Panc1 (cell line): ENCODE measurements around the gene SLFN11. TPM values are rescaled to one million over a fixed set of nuclear protein-coding genes. Genes with fewer than 3 reads are reported as not detected.

ENCODE experiments used
- ATAC-seq: fragments of 200-7000 bp; cut with Tn5 transposase; 2 replicates; pipeline ENCODE4 v1.9.1; 2020; ENCODE audit warnings: mild to moderate bottlenecking, moderate library complexity
- BruUV-seq: library from RNA; stranded (reverse); fragments of 400-500 nt; replicated peaks from 2 replicates; lab custom pipeline; 2021; lab: Mats Ljungman, UMichigan
- CTCF ChIA-PET: fragments of 300-600 bp; sonication (Branson Sonifier 250); formaldehyde crosslinking; loops from one replicate; lab custom pipeline; 2022; ENCODE audit warnings: antibody characterized with exemption; lab: Charles Lee
- POLR2A ChIA-PET: fragments of 300-600 bp; sonication (Branson Sonifier 250); formaldehyde crosslinking; loops from one replicate; lab custom pipeline; 2022; ENCODE audit warnings: antibody characterized with exemption; lab: Charles Lee
- DNase-seq: peaks from one replicate; pipeline ENCODE4 v3.0.0-alpha.2; 2010; ENCODE audit warnings: low read depth, low spot score
- H3K27ac ChIP-seq: 2 replicates; pipeline ENCODE4 v1.5.1; 2011; ENCODE audit warnings: mild to moderate bottlenecking, low read length, inconsistent platforms
- H3K27me3 ChIP-seq: fragments of 200-500 bp; sonication (Bioruptor generic); 2 replicates; pipeline ENCODE4 v1.6.0; 2014; ENCODE audit warnings: low read length, inconsistent platforms; ENCODE audit not compliant: control insufficient read depth, insufficient read depth
- H3K36me3 ChIP-seq: fragments of 200-500 bp; sonication (Bioruptor generic); 2 replicates; pipeline ENCODE4 v1.5.1; 2014; ENCODE audit warnings: inconsistent platforms, mild to moderate bottlenecking, low read length, moderate library complexity; ENCODE audit not compliant: control insufficient read depth, insufficient read depth
- H3K4me1 ChIP-seq: 2 replicates; pipeline ENCODE4 v1.5.1; 2011; ENCODE audit warnings: inconsistent platforms, mild to moderate bottlenecking, low read length, moderate library complexity; ENCODE audit not compliant: control insufficient read depth, insufficient read depth
- H3K4me3 ChIP-seq, 2 experiments: 2 replicates each; pipeline ENCODE4 v1.5.1; 2011 to 2012; ENCODE audit warnings: low read depth in 2 of 2, low read length in 2 of 2, mild to moderate bottlenecking in 2 of 2, inconsistent platforms in 1 of 2, moderate library complexity in 1 of 2
- H3K9me3 ChIP-seq: fragments of 200-500 bp; sonication (Bioruptor generic); 2 replicates; pipeline ENCODE4 v1.5.1; 2014; ENCODE audit warnings: low read depth, mild to moderate bottlenecking, inconsistent platforms, low read length, moderate library complexity; ENCODE audit not compliant: control insufficient read depth, insufficient read depth
- CTCF ChIP-seq: fragments of 450-650 bp; IDR thresholded peaks from 2 replicates; pipeline ENCODE4 v1.5.1; 2017; ENCODE audit warnings: mild to moderate bottlenecking
- POLR2AphosphoS5 ChIP-seq: IDR thresholded peaks from 2 replicates; pipeline ENCODE4 v1.6.1; 2012; ENCODE audit warnings: mild to moderate bottlenecking, low read depth, low read length, moderate library complexity
- SIN3A ChIP-seq: IDR thresholded peaks from 2 replicates; pipeline ENCODE4 v1.6.1; 2012; ENCODE audit warnings: low read depth, mild to moderate bottlenecking, low read length, moderate library complexity, borderline replicate concordance; ENCODE audit not compliant: insufficient read depth
- TCF7L2 ChIP-seq: IDR thresholded peaks from 2 replicates; pipeline ENCODE4 v1.6.1; 2011; ENCODE audit warnings: mild to moderate bottlenecking, low read depth, low read length, inconsistent platforms
- in situ Hi-C: cut with HindIII; loops from 2 replicates; pipeline ENCODE4 v1.10.0; 2016; ENCODE audit warnings: low sequenced_read_pairs, low pct_unique_long_range_greater_than_20kb
- intact Hi-C: fragments of 100-400 bp; cut with micrococcal nuclease; formaldehyde crosslinking; loops from one replicate; pipeline ENCODE4 v1.10.0; 2022; ENCODE audit not compliant: unreplicated experiment
- total RNA-seq: library from RNA; stranded (reverse); gene quantifications from one replicate; pipeline ENCODE4 v1.2.1, GENCODE V29; 2021; ENCODE audit not compliant: unreplicated experiment
- TF ChIP-seq, protein P1 (sequence below), 2 experiments: IDR thresholded peaks; 2 replicates each; pipeline ENCODE4 v1.6.1; 2011 to 2012; ENCODE audit warnings: low read depth in 2 of 2, control low read depth in 1 of 2, low read length in 1 of 2, mild to moderate bottlenecking in 1 of 2, moderate library complexity in 1 of 2; ENCODE audit not compliant: insufficient read depth in 1 of 2

SLFN11 gene
- total RNA-seq, 1 experiment from 2014 or later = 45.0 TPM

DNA sequence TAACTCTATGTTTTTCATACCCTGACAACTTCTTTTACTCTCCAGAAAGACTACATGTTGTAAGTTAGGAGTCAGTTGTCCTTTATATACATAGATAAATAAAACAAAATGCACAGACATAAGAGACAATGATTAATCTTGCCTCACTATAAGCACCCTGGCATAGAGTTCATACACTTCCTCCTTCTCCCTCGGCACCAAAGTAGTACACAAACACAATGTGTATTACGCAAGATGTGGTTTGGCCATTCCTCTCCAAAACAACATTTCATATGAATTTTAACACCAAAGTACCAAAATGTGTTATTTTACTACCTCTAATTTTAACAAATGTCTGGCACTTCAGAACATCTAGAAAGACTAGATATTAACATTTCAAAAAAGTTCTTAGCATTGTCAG is 17.2 kb upstream of the SLFN11 start:
- no TSS peak for BruUV-seq
- ChIA-PET POLR2A (interaction anchor here (0.6 kb wide), 1 partner anchor 848 kb away, joined by 4 read pairs; no protein-coding TSS in a partner anchor), CTCF (no interaction called here)
- H3K36me3 ChIP-seq = no peaks in the 10 kb centered on the region
- no peaks in the 10 kb centered on the region for H3K27me3 ChIP-seq
- no peak overlapping the region for H3K4me3 ChIP-seq
- intact Hi-C loops = no loop called here
- no peaks in the 10 kb centered on the region for H3K9me3 ChIP-seq
- H3K27ac ChIP-seq = no peak overlapping the region
- in situ Hi-C loops = no loop called here
- ATAC-seq (no peak), DNase-seq (no peak)
- TF ChIP-seq, protein P1, sequence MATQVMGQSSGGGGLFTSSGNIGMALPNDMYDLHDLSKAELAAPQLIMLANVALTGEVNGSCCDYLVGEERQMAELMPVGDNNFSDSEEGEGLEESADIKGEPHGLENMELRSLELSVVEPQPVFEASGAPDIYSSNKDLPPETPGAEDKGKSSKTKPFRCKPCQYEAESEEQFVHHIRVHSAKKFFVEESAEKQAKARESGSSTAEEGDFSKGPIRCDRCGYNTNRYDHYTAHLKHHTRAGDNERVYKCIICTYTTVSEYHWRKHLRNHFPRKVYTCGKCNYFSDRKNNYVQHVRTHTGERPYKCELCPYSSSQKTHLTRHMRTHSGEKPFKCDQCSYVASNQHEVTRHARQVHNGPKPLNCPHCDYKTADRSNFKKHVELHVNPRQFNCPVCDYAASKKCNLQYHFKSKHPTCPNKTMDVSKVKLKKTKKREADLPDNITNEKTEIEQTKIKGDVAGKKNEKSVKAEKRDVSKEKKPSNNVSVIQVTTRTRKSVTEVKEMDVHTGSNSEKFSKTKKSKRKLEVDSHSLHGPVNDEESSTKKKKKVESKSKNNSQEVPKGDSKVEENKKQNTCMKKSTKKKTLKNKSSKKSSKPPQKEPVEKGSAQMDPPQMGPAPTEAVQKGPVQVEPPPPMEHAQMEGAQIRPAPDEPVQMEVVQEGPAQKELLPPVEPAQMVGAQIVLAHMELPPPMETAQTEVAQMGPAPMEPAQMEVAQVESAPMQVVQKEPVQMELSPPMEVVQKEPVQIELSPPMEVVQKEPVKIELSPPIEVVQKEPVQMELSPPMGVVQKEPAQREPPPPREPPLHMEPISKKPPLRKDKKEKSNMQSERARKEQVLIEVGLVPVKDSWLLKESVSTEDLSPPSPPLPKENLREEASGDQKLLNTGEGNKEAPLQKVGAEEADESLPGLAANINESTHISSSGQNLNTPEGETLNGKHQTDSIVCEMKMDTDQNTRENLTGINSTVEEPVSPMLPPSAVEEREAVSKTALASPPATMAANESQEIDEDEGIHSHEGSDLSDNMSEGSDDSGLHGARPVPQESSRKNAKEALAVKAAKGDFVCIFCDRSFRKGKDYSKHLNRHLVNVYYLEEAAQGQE (IDR thresholded peaks at IDR 0.05; ENCODE audit: insufficient read depth in 1 of 2, low read depth in 2 of 2, low read length in 1 of 2) = no peak
- TF ChIP-seq TCF7L2 = no peak
- TF ChIP-seq POLR2AphosphoS5 = no peak
- TF ChIP-seq SIN3A = no peak
- TF ChIP-seq CTCF = no peak
- no peaks in the 10 kb centered on the region for H3K4me1 ChIP-seq

GRCh38 chr17:35390156-35390555 is 16.7 kb upstream of the SLFN11 start:
- ATAC-seq = no peak
- POLR2A ChIA-PET = no interaction called here
- TF ChIP-seq CTCF (no peak), SIN3A (no peak), POLR2AphosphoS5 (no peak), TCF7L2 (no peak)
- TF ChIP-seq, protein P1 (IDR thresholded peaks at IDR 0.05; ENCODE audit: insufficient read depth in 1 of 2, low read depth in 2 of 2, low read length in 1 of 2) = no peak
- Histone ChIP-seq H3K9me3 (no peaks in the 10 kb centered on the region), H3K4me1 (no peaks in the 10 kb centered on the region), H3K36me3 (no peaks in the 10 kb centered on the region), H3K27me3 (no peaks in the 10 kb centered on the region), H3K27ac (no peak overlapping the region), H3K4me3 (no peak overlapping the region)
- CTCF ChIA-PET = no interaction called here
- no peak for DNase-seq
- BruUV-seq = no TSS peak
- intact Hi-C loops (no loop called here), in situ Hi-C loops (no loop called here)
